ES-I3 (cell line): Measurements from ENCODE around the gene RBP5.

Experiments
- H3K36me3 ChIP-seq: 2 replicates; pipeline ENCODE4 v1.6.1; 2013; ENCODE audit warnings: mild to moderate bottlenecking, low read length, control low read depth, moderate library complexity; ENCODE audit not compliant: insufficient read depth
- H3K4me1 ChIP-seq: 2 replicates; pipeline ENCODE4 v1.6.1; 2013; ENCODE audit warnings: mild to moderate bottlenecking, control low read depth, low read length; ENCODE audit not compliant: insufficient read depth
- H3K9ac ChIP-seq: 2 replicates; pipeline ENCODE4 v1.6.1; 2013; ENCODE audit warnings: low read depth, mild to moderate bottlenecking, low read length, moderate library complexity
- H3K9me3 ChIP-seq: 2 replicates; pipeline ENCODE4 v1.6.1; 2013; ENCODE audit warnings: mild to moderate bottlenecking, low read length, moderate library complexity; ENCODE audit not compliant: control insufficient read depth, insufficient read depth

RBP5 gene

DNA sequence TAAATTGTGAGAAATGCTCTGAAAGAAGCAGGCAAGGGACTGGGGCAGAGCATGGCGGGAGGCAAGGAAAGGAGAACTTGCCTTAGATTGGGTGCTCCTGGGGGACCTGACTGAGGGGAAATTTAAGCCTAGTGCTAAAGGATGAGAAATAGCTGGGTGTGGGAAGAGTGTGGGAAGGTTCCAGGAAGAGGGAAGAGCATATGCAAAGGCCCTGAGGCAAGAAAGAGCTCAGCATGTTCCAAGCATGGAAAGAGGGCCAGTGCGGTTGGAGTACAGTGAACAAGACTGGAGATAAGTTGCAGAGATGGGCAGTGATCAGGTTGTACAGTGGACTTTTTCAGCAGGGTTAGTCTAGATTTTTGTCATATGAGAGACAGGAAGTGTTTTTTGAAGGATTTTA is 10.5 kb upstream of the RBP5 start:
- Histone ChIP-seq H3K4me1 (no peaks in the 10 kb centered on the region), H3K9me3 (no peaks in the 10 kb centered on the region), H3K36me3 (0 out of 2 replicates have a peak, but pooled peaks cover 10% of the 10 kb centered on the region), H3K9ac (no peak overlapping the region)

DNA sequence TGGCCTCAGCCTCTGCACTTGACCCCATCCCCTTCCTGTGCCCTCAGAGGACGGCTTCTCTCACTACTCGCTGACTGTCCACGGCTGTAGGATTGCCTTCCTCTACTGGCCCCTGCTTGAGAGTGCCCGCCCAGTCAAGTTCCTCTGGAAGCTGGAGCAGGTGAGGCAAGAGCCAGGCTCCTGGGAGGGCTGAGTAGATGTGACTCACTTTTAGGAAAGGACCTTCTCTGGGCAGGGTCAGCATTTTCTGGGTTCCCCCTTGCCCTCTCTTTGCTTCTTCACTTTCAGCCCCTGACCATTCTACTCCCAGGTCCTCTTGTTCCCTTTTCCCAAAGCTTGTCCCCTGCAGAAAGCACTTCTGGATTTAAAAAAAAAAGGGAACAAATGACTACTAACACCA is 9.2 kb upstream of the RBP5 start:
- Histone ChIP-seq H3K9me3 (no peaks in the 10 kb centered on the region), H3K9ac (no peak overlapping the region), H3K4me1 (no peaks in the 10 kb centered on the region), H3K36me3 (0 out of 2 replicates have a peak, but pooled peaks cover 6% of the 10 kb centered on the region)

DNA sequence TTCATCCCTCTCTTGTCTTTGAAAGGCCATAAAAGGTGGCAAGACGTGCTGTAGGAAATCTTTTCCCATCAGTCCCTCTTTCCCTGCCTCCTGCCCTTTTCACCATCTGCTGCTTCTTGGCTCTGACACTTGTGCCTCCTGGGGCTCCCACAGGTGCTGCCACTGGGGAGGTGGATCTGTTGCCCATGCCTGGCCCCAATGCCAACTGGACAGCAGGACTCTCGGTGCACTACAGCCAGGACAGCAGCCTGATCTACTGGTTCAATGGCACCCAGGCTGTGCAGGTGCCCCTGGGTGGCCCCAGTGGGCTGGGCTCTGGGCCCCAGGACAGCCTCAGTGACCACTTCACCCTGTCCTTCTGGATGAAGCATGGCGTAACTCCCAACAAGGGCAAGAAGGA is 8.0 kb upstream of the RBP5 start:
- Histone ChIP-seq H3K4me1 (no peaks in the 10 kb centered on the region), H3K36me3 (0 out of 2 replicates have a peak, but pooled peaks cover 6% of the 10 kb centered on the region), H3K9ac (no peak overlapping the region), H3K9me3 (no peaks in the 10 kb centered on the region)

DNA sequence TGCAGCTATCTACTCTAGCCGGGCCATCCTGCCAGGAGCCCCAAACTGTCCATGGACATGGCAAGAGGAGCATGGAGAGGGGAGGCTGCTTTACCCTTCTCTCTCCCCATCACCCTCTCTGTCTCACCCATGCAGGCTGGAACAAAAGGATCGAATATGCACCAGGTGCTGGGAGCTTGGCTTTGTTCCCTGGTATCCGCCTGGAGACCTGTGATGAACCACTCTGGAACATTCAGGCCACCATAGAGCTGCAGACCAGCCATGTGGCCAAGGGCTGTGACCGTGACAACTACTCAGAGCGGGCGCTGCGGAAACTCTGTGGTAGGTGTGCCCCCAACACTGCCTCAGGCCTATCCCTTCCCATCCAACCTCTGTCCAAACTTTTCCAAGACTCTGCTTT is 7.4 kb upstream of the RBP5 start:
- Histone ChIP-seq H3K4me1 (no peaks in the 10 kb centered on the region), H3K9me3 (no peaks in the 10 kb centered on the region), H3K9ac (no peak overlapping the region), H3K36me3 (0 out of 2 replicates have a peak, but pooled peaks cover 6% of the 10 kb centered on the region)

DNA sequence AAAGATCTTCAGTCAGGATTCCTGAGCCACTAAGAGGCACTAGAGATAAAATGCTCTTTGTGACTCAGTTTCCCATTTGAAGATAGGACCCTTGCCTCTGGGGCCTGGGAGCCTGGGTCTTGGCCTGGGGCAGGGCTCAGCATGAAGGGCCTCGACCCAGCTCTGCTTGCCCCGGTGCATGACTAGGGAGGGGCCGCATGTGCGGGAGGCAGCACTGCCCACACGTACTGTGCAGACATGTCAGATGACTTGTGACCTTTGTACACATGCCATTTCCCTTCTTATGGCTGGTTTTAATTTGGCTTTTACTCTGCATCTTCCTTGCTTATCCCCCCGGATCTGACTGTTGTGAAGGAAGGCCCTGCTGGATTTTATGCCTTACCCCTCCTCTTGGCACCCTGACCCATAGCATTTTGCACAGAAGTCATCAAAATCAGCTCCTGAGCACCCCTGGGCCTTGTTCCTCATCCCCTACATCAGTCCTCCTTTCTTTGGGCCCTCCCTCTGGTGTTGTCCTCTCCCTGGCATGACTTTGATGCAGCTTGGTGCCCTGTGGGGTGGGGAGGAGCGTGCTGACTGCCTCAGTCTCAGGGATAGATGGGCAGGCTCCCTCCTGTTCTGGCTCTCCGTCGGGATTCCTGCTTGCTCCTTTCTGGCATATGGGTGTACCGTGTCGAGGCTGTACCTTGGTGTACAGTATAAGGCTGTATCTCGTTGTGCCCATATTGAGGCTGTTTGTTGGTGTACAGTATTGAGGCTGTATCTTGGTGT is 5.9 kb upstream of the RBP5 start:
- H3K9me3 ChIP-seq: no peaks in the 10 kb centered on the region
- H3K9ac ChIP-seq: no peak overlapping the region
- H3K4me1 ChIP-seq: no peaks in the 10 kb centered on the region
- 0 out of 2 replicates have a peak, but pooled peaks cover 6% of the 10 kb centered on the region for H3K36me3 ChIP-seq

DNA sequence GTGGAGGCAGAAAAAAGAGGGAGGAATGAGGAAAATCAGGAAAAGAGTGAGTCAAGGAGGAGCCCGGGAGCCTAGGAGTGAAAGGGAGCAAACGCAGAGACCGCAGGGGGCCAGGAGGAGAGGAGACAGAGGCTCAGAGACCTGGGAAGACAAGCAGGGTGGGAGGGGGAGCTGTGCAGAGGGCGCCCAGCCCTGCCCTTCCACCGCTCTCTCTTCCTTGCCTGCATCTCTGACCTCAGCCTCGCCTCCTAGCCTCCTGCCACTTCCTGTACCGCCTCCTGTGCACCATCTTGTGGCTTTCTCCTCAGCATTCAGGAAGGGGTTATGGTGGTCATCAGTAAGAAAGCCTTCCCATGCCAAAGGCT is 2.8 kb upstream of the RBP5 start:
- Histone ChIP-seq H3K4me1 (peaks cover 15% of the 10 kb centered on the region), H3K36me3 (0 out of 2 replicates have a peak, but pooled peaks cover 4% of the 10 kb centered on the region), H3K9ac (peak overlapping the region; percentile 79; the same call in 1 of the 2 replicates), H3K9me3 (no peaks in the 10 kb centered on the region)

DNA sequence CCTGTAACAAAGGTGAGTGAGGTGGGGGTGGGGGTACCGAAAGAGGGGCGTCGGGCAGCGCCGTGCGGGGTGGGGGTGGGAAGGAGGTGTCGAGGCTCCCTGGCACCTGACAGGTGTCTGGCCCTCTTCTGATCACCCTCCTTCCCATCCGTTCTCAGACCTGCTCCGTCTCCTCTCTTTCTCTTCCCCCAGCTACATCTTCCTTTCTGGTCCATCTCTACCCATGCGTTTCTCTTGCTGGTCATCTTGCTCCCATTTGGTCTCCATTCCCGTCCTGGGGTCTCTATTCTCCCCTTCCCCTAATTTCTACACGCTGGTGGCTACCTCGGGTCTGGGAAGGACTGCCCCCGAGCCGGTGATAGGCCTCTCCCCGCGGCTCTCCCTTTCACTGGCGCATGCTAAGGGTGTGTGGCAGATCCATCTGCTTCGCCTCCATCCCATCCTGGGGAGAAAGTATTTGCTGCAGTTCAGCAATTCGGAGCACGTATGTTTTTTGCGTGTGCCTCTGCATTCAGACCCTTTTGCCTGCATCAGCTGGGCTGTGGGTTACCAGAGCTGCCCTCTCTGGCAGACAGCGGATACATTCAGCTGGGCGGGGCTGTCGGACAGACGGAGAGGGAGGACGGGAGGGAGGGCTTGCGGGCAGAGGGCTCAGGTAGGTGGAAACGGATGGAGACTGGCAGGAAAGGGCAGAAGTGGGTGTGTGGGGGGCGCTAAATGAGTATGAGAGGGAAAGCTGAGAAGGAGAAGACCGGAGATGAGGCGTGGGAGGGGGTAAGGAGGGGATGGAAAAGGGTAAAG is 2.2 kb upstream of the RBP5 start:
- Histone ChIP-seq H3K9ac (peak overlapping the region; percentile 79), H3K36me3 (no peaks in the 10 kb centered on the region), H3K4me1 (peaks cover 15% of the 10 kb centered on the region), H3K9me3 (no peaks in the 10 kb centered on the region)

DNA sequence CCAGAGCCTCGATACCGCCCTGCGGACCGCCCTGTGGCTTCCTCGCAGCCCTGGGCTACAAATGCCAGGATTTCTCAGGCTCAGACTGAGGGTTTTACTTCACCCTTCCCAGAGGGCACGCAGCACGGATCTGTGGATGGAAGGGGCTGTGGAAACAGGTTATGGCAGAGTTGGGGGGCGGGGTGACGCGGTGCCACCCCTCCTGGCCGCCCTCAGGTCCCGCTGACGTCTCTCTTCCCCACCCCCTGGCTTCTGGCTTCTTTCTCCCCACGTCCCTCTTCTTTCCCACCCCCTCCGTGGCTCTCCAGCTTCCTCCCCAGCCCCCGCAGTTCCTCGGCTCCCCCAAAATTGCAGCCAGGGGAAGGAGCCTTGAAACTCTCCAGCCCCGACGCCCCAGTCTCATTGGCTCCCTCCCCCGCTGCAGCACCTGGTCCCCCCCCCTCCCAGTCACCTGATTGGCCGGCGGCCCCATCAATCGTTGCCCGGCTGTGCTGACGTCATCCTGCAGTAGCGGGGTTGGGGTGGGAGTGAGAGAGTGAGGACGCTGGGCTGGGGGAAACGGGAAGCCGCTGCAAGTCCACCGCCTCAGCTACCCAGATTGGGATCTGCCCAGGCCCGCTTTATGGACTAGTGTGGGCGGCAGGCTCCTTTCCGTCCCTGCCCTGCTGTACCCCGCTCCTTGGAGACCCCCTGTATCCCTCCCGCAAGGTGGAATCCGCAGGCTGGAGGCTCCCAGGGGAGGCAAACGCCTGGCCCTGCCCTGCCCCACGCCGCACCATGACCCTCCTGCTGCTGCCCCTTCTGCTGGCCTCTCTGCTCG is 1.4 kb upstream of the RBP5 start, which contains the start of gene CLSTN3:
Gene CLSTN3 (plus strand): TSS at position 500 of the 820 bp plus-strand sequence. CDS start 278 bp downstream, at position 778.
- Histone ChIP-seq H3K9me3 (no peaks in the 10 kb centered on the region), H3K4me1 (peaks cover 15% of the 10 kb centered on the region), H3K9ac (peak within 1 kb of the TSS; percentile 79), H3K36me3 (no peaks in the 10 kb centered on the region)

DNA sequence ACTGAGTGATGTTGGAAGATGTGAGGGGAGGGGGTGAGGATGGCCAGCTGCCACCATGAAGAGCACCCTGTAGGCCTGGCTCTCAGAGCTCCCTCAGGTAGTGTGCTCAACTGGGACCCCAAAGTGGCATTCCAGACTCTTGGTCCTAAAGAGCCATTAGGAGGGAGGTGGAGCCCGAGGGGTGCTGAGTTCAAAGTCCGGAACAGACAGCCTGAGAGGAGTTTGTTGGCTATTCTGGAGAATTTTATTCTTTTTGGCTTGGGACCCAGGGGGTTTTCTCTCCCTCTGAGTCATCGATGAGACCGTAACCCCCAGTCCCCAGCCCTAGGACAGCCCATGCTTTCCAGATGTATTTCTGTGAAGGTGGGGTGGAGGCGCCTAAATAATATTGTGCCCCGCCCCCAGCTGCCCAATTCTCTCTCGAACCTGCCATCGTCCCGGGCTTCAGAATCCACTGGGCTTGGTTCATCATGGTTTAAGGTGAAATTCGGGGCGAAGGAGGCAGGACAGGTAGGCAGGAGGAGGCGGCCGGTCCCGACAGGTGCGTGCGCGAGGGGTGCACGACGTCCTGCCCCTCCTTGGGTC is 690 bp upstream of the RBP5 start:
- Histone ChIP-seq H3K4me1 (peaks cover 15% of the 10 kb centered on the region), H3K9me3 (no peaks in the 10 kb centered on the region), H3K9ac (peak overlapping the region; percentile 79), H3K36me3 (no peaks in the 10 kb centered on the region)

DNA sequence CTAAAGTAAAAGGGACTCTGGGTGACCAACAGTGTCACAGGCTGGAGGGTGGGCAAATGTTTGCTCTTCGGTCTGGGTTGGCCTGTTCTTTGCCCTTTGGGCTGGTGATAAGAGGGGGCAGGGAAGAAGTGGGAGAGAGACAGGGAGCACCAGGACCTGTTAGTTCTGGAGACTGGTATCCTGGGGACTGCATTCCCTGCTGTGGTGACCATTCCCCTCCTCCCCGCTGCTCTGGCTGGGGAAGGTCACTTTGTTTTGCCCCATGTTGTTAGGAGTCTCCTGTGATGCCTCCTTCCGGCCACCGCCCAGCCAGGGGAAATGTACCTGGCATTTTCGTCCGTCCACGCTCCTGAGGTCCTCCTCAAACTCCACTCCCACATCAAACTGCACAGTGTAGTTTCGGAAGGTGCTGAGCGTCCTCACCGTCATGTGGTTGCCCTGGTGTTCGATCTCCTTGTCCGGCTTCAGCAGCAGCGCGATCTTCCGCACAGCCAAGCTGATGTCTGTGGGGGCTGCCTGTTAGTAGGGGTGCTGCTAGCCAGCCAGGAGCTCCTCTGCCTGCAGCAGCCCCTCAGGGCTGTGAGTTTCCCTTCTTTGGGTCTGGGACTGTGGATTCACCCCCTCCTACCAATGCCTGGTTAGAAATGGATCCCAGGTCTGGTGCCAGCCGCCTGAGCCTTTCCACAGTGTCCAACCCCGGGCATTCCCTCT is 618 bp downstream of the RBP5 start:
- no peaks in the 10 kb centered on the region for H3K36me3 ChIP-seq
- H3K9me3 ChIP-seq: no peaks in the 10 kb centered on the region
- H3K9ac ChIP-seq: no peak overlapping the region
- peaks cover 18% of the 10 kb centered on the region for H3K4me1 ChIP-seq

DNA sequence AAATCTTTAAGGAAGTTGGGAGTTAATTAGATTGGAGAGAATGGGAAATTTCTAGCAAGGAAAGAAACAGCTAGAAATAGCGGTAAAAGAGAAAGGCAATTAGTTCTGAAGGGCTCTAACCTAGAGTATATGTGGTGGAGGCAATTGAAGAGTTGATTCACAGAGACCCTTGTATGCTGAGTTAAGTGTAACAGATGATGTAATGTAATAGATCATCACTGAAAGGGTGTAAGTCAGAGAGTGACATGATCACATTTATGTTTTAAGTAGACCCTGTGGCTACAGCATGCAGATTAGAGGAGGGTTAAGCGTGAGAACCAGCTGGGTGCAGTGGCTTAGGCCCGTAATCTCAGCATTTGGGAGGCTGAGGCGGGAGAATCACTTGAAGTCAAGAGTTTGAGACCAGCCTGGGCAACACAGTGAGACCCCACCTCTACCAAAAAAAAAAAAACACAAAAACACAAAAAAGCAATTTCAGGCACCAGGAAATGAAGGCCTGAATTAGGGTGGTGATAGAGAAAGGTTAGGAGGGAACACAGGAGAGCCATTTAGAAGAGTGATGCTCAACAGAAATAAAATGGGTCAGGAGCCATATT is 3.0 kb downstream of the RBP5 start:
- Histone ChIP-seq H3K4me1 (peaks cover 20% of the 10 kb centered on the region), H3K36me3 (no peaks in the 10 kb centered on the region), H3K9me3 (no peaks in the 10 kb centered on the region), H3K9ac (no peak overlapping the region)

DNA sequence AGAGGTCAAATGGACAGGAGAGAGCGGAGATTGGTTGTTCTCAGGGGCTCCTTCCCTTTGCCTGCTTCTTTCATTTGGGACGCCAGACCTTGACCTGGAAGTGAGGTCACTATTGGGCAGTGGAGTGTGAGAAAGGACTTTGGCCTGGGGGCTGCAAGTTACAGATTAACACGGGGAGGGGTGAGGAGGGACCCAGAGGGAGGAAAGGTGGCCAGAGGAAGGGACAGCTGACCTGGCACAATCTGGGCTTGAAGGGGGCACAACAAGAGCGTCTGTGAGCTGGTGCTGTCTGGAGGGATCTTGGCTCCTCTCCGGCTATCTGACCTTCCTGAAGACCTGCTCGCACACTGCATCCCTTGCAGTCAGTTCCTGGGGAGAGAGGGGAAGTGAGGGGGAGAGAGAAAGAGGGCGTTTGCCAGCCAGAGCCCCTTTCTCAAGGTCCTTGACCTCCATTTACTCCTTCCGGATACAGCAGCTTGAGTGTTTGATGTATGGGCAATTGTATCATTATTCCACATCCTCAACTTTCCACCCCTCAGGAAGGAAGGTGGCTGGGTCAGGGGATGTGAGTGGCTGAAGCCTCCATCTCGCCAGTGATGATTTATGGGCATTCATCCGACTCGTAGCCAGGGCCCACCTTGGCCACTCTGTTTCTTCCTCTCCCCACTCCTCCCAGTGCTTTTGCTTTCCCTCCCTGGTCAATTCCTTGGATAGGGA is 4.7 kb downstream of the RBP5 start:
- Histone ChIP-seq H3K36me3 (no peaks in the 10 kb centered on the region), H3K9ac (no peak overlapping the region), H3K9me3 (no peaks in the 10 kb centered on the region), H3K4me1 (peaks cover 17% of the 10 kb centered on the region)
